Measurements from ENCODE around the gene ATP9B.
"Not testable (repeated sequence)": the region's sequence is repeated elsewhere in the genome, so short reads cannot be mapped to it uniquely, and the experiment has no call there.

ATP9B gene

GRCh38 chr18:79368681-79369080, 299.5 kb downstream of the ATP9B start:
- no peak for DNase-seq

GRCh38 chr18:79371561-79372121, 302.4 kb downstream of the ATP9B start:
- no peak for DNase-seq

DNA sequence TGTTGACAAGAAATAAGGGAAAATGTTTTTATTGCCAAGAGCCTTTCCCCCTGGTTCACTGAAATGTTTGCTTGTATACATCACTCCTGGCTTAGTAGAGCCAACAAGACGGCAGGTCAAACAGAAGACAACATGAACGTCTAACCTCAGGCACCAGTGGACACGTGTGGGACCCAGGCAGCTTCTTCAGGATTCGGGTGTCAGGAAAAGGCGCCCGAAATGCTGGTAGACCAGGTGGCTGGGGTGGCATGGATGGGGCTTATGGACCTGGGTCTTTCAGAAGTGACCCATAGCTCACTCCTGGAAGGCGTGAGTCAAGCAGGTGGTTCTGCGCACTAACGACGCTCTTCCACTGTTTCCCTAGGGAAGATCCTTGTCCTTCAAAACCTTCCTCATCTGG, 303.3 kb downstream of the ATP9B start:
- DNase-seq: no peak

DNA sequence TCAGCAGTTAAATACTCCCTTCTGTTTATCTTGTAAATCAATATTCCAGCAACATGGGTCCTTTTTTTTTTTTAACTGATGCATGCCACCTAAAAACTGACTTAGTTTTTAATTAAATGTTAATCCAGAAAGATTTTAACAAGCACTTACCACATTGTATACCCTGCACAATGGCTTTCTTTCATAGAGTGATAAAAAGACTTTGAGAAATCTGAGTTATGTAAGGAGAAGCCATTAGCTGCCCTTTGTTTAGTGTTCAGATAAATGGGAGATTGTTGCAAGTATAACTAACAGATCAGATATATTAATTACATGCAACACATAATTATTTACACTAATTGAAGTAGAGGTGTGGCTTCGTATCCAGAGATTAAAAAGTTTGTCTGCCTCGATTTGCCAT, 303.8 kb downstream of the ATP9B start:
- no peak for DNase-seq

GRCh38 chr18:79373736-79374135, 304.5 kb downstream of the ATP9B start:
- no peak for DNase-seq

GRCh38 chr18:79374408-79375171, 305.4 kb downstream of the ATP9B start:
- DNase-seq: no peak

GRCh38 chr18:79375441-79376154, 306.4 kb downstream of the ATP9B start:
- DNase-seq: no peak

DNA sequence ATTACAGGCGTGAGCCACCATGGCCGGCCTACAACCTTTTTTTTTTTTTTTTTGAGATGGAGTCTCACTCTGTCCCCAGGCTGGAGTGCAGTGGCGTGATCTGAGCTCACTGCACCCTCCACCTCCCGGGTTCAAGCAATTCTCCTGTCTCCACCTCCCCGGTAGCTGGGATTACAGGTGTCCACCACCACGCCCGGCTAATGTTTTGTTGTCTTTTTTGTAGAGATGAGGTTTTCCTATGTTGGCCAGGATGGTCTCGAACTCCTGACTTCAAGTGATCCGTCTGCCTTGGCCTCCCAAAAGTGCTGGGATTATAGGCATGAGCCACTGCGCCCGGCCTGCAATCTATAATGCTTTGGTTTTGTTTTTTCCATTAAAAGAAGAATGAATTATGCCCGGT, 307.5 kb downstream of the ATP9B start:
- DNase-seq: not testable (repeated sequence)

GRCh38 chr18:79377187-79377891, 308.1 kb downstream of the ATP9B start:
- DNase-seq: no peak

DNA sequence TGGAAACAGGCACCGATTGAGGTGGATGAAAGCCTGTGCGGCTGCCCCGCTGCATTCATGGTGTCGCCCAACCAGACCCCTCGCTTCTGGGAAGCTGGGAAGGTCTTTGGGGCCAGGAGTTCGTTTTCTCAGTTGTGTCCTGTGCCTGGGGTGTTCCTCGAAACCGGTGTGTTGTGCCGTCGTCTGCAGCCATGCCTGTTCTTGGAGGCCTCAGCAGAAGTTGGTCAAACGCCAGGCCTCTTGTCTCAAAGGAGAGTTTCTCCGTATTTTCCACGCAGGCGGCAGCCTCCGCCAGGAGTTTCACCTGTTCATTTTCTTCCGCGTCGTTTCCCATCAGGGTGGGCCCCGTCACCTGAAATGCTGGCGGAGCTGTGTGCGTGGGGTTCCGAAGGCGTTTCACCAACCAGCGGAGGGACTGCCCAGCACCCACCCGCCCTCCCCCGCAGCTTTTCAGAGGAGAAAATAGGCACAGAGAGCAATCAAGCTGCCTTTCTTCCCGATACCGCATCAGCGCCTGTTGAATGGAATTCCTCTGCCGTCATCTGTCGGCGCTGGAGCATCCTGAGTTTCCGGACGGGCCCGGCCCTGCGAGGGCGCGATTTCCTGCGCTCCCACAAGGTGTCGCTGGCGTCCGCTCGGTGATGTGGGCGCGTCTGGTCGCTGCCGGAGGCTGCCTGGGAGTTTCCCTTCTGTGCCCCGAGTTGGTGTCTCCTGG, 309.5 kb downstream of the ATP9B start:
- DNase-seq: peak; percentile 86

DNA sequence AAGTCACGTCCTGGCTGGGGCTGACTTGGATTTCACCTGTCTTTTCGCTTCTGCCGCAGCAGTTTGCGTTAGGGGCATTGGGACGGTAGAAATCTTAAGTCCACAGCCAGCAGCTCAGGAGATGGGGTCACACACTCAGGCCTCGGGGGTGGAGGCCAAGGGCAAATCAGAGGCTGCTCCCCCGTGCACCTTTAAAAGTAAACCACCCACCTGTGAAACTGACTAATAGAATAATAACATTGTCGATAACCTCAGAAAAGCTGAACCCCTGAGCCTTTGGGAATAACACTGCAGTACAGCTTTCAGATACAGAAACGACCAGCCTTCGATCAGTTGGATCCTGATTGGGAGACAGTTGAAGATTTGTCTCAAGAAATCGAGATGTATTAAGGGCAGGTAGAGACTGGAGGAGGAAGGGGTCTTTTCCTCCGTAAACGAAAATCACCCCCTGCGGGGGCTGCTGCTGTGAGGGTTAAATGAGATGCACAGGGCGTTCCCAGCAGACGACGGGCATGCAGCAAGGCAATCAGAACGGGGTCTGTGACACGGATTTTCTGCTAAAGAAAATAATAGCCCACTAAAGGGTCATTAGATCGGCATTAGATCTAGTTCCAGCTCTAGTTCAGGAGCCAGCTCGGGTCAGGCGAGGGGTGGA, 310.2 kb downstream of the ATP9B start:
- no peak for DNase-seq

DNA sequence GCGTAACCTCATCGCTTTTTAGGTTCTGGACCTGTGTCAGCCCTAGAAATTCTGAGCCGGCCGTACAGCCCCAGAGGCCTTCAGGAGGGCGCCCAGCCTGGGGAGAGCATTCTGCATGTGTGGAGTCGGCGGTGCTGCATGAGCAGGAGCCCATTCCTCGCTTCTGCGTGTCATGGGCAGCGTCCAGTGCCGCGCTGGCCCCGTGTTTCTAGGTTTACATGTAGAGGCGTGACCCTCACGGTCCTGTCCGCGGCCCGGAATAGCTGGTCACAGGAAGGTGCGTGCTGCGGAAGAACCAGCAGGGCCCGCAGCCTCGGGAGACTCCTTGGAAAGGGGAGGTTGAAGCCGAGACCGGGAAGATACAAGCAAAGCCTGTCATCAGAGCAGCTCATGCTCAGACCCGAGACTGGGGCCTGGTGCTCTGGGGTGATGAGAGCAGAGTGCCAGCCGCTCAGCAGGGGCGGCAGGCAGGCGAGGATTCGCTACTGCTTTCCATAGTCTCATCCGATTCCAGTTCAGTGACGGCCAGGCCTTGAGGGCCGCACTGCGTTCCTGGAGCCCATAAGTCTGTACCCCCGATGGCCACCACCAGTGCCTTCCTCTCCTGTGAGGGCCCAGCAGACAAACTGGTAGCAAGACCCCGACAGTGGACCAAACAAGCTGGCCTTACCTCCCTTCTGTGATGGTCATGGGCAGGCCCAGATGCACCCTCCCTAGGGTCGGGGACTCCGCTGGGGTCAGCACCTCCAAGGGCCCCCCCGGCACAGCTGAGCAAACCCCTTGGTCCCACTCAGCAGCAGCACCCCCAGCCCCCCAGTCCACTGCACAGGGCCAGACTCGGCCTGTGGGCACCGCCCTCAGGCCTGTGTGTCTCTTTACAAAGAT, 311.0 kb downstream of the ATP9B start:
- no peak for DNase-seq

DNA sequence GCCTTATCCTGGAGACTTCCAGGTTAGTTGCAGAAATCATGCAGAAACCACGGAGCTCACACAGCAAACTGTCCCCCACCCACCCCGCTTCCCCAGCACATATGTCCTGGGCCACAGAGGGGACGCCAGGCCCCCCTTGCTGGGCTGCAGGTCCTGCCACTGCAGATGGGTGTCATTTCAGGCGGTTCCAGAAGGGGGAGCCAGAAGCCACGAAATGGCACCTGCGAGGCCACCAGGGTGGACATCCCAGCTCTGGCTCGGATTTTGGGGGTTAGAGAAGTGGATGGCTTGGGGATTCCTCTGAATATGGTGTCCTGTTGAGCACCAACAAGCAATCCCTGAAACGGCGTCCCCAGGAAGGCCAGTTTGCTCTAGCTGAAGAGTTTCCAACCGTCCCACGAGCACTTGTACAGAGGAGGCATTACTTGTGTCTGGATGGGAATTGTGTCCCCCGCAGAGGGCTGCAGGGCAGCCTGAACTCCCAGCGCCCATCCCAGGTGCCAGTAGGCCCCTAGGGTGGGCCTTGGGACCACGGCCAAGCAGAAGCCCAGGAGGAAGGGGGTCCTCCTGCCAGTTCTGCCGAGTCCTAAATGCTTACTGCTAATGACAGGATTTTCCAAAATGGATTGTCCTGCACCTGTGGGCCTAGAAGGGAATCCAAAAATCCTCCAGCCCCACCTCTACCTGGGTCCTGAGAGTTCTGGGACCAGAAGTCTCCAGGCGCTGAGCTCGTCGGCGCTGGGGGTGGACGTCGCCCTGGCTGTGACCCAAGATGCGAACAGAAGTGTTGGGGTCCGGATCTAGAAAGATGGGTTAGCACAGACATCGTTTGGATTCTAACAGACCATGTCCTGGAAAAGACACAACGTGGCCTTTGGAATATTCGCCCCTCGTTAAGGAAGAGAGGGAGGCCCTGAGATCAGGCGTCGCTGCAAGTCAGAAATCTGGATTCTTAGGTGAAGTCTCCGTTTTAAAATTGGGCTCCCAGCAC, 311.9 kb downstream of the ATP9B start:
- peak; percentile 68 for DNase-seq

GRCh38 chr18:79381811-79382311, 312.7 kb downstream of the ATP9B start:
- no peak for DNase-seq

- DNase-seq: no peak
Measured at GRCh38 chr18:79382681-79383387, 313.6 kb downstream of the ATP9B start.

- DNase-seq: no peak
Measured at GRCh38 chr18:79383388-79384056, 314.3 kb downstream of the ATP9B start.

GRCh38 chr18:79384151-79384807, 315.1 kb downstream of the ATP9B start:
- DNase-seq: no peak

GRCh38 chr18:79384834-79385233, 315.6 kb downstream of the ATP9B start:
- DNase-seq: no peak
